Measurements from ENCODE around the gene DNAJC27.

DNA sequence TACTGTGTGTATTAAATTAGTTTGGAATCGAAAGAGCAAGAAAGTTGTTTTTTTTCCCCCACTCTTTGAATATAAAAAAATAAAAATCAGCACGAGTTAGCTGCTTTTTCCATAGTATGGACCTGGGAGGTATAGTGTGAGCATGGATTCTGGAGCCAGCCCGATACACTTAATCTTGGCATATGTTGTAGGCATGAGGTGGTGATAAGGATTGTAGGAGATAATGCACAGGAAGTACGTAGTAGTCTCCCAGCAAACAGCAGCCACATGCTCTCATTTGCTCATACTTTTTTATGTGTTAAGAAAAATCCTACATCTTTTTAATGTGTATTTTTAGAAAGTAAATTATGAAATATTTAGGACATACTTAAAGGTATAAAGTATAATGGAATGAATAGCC is 2.1 kb upstream of the DNAJC27 start:
- TF ChIP-seq CTCF (IDR thresholded peaks at IDR 0.05) (no peak), POLR2A (IDR thresholded peaks at IDR 0.05) (no peak)
